Kasumi-1 (cell line): ENCODE results near the gene LPP.
A peak's percentile ranks its signal among the peaks of the same experiment; 100 is the strongest.

Experiments used
- DNase-seq, 2 experiments: peaks; one replicate each; lab custom pipeline; 2025; lab: John Stamatoyannopoulos, UW

The LPP gene

DNA sequence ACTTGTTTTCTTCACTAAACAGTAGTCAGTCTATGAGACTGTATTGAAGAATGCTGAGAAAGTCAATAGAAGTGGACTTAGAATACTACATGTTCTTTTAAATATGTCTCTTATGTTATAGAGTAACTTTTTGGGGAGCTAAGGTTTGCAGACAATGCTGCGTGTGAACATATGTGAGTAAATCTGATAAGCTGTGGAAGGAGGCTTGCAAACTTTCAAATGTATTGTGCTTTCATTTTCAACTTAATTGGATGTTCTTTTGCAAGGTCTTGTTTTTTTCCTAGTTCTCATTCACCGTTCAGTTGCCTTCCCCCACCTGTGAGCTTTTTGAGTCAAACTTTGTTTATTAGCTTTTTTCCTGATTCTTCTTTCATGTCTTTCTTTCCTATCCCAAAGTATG lies 176.2 kb downstream of the LPP start:
- DNase-seq: no peak

DNA sequence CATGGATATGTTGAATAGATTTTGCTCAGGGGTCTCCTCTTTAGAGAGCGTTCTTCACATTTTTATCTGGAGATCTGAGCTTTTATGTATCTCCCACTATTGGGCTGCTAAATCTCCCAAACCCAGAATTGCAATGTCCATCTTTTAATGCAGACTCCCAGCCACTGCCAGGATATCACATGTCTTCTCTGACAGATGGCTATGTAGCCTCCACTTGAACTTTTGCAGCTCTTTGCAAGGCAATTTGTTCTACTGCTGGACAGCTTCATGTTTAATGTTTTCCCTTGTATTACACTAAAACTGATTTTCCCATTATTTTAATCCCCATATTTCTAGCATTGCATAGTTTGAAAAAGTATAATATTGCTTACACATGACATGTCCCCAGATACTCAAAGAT lies 177.2 kb downstream of the LPP start:
- DNase-seq: no peak

DNA sequence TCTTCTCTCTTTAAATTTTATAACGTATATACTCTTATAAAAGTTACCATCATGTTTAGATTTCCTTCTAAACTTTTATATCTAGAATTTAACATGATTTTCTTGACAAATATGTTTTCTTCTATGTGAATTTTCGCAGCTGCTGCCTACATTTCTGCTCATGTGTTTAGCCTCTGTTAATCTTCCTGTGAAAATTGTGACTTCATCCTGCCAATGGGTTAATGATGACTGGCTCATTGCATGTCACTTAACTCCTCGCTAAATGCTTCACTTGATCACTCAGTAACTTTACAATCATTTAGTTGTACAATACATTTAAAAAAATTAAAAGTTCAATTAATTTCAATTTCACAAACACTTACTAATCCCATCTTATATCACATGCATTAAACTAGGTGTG lies 178.1 kb downstream of the LPP start:
- no peak for DNase-seq

DNA sequence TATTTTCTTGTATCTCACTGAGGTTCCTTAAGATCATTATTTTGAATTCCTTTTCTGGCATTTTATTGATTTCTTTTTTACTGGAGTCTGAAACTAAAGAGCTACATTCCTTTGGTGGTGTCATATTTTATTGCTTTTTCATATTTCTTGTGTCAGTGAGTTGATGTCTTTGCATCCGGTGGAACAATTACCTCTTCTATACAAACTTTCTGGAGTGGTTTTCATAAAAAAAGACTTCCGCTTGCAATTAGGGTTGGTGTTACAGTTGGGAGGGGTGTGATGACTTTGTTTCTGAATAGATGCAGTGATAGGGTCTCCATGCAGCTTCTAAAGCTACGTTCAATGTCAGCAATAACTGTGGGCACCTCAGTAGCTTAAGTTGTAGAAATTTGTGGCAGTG lies 181.7 kb downstream of the LPP start:
- DNase-seq: no peak

DNA sequence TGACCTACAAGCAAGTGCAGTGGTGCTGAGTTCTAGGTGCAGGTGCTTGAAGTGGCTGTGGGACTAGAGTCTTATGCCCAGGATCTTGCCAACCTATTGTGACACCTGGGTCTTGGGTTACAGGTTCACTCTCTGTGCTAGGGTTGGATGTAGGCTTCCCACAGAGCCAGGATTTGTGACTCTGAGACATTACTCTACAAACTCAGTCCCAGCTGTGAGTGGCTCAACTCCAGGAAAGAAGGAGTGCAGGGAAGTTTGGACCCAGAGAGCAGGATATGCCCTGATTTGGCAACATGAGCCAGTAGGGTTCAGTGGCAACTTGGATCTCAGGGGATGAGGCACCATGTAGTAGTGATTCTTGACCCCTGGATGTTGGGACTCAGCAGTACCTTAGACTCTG lies 182.2 kb downstream of the LPP start:
- DNase-seq: no peak

DNA sequence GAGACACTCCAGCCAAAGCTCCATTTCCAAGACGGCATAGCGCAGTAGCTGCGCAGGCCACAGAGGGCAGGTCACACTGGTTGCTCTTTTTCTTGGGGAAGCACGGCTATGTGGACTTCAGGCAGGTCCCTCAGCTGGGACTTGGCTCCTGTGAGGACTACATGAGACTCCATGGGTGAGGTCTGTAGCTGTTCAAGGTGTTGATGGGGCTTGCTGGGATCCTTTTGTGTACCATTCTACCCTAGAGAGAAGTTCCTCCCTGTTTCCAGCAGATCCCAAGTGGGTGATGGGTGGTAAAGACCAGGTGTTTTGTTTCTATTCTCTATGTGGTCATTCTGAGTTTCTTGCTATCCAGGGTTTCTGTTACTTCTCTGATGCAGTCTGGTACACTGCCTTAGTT lies 183.3 kb downstream of the LPP start:
- DNase-seq: no peak

DNA sequence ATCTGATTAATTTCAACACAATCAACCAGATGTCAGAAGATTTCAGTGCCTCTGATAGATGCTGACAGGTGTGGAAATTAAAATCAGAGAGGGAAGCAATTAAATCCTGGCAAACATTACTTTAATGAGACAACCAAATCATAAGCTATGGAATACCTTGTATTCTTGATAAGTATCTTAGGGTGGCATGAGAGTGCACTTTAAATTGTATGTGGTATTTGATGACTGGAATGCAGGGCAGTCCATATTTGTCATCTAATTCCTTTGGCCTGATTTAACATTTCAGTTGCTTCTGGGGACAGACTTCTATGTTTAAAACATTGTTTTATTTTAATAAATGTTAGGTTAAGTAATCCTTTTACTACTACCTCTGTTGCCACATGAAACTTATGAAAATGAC lies 184.1 kb downstream of the LPP start:
- no peak for DNase-seq

DNA sequence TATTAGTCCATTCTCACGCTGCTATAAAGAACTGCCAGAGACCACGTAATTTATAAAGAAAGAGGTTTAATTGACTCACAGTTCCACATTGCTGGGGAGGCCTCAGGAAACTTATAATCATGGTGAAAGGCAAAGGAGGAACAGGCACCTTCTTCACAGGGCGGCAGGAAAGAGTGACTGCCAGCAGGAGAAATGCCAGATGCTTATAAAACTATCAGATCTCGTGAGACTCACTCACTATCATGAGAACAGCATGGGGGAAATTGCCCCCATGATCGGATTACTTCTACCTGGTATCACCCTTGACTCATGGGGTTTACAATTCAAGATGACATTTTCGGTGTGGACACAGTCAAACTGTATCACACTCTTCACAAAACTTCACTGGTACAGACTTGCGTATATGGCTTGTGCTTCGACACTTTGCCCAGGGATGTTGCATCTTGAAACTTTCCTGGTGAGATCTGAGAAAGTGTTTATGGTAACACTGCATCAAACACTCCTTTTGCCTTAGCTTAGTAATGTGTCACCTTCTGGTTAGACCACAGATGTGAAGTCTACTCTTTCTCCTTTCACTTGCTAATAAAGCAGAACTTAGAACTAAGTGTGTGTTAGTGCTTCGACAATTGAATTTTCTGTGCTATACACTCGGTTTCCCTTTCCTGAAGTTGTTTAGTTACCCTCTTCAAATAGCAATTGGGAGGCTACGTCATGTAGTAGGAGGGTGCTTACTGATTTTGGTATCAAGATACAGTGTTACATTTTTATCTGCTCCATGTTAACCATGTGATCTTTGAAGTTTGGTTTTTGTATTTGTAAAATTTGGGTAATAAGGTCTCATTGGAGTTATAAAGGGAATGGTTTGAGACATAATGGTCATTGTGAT lies 185.7 kb downstream of the LPP start:
- no peak for DNase-seq

DNA sequence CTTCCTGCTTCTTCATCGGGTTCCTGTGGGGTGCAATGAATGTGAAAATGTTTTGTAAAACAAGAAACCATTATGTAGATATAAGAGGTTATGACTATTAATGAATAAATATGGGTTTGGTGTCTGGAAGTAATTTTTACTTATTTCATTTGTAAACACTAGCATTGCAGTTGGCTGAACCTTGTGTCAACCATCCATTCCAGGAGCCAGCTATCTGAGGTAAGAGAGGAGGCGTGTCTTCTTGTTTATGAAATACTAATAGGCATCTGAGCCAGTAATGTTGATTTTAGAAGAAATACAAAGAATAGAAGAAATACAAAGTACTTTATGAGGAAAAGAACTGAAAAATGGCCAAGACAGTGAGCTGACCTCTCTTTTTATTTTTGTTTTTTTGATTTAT lies 187.5 kb downstream of the LPP start:
- DNase-seq: no peak

DNA sequence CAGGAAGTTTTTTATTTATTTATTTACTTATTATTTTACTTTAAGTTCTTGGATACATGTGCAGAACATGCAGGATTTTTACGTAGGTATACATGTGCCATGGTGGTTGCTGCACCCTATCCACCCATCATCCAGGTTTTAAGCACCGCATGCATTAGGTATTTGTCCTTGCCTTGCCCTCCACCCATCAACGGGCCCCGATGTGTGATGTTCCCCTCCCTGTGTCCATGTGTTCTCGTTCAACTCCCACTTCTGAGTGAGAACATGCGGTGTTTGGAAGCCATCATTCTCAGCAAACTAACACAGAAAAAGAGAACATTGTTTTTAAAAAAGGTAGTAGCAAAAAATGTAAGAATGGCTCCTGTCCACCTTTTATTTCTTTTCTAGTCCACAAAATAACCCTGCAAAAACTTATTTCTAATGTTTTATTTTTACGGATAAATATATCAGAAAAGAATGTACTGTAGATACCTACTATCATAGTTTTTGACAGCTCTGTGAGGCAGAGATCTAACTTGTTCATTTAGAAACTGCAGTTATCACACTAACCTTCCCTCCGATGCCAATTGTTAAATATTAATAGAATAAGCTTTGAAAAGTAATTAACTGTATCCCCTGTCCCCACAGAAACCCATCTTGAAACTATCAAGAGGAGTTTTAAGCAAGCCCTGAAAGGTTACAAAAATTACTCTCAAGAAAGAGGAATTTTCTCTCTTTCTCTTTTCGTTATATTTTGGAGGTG lies 189.2 kb downstream of the LPP start:
- DNase-seq: no peak

DNA sequence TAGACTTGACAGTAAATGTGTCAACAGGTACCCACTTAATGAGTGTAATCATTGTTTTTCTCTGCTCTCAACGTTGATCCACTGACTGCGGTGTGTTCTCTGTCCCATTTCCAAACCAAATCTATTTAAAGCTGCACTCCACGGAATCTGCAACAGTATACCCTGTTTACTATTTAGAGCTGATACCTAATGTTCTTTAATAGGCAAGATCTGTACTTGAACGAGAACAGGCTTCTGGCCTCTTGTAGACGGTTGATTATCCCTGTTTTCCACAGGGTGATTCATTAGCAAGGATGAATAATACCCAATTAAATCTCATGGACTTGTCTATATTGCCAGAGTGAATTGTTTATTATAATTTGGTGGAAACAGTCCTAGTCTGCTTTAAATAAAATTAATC lies 189.9 kb downstream of the LPP start:
- no peak for DNase-seq

DNA sequence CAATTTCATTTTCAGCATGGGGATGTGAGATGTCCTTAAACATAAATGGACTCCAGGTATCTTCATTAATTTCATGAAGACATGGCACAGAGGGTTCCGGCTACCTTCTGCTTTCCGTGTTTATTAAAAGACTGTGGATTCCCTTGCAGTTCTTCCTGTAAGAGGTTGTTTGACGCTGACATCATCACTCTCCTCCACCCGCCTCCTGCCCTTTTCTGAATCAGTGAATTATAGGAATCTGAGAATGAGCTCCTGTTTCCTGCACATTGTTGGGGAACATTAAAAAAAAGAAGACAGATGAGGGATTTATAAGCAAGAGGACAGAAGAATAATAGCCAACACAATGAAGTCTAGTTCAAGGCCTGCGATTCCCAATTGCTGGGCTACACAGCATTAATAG lies 191.3 kb downstream of the LPP start:
- no peak for DNase-seq

DNA sequence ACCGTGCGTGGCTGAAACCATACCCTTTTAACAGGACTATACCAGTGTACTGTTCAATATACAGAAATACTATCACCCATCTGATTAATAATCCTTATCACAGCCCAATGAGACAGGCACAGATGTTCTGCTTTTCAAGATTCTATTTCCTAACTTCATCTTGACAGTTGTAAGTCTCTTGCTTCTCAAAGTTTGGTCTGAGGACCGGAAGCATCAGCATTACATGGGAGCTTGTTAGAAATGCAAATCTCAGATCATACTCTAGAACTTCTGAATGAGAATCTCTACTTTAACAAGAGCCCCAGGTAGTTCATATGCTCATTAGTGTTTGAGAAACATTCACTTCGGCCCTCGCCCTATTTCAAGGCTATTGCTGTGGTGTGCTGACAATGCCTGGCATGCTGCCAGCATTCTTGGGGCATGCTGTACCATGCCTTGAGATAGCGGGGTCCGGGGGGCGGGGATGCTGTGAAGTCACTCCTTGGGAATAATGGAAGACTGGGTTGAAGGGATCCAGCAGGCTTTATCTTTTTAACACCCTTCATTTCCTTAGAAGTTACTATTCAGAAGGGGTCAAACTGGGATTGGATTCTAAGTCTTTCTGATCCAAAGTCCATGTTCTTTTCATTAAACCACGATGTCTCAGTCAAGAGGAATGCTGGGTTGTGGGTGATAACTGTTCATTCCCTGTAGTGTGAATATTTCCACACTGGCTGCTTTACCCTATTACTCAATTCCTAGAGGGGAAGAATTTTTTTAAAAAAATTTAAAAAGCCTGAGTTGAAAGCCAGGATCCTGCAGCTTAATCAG lies 194.7 kb downstream of the LPP start:
- no peak for DNase-seq

DNA sequence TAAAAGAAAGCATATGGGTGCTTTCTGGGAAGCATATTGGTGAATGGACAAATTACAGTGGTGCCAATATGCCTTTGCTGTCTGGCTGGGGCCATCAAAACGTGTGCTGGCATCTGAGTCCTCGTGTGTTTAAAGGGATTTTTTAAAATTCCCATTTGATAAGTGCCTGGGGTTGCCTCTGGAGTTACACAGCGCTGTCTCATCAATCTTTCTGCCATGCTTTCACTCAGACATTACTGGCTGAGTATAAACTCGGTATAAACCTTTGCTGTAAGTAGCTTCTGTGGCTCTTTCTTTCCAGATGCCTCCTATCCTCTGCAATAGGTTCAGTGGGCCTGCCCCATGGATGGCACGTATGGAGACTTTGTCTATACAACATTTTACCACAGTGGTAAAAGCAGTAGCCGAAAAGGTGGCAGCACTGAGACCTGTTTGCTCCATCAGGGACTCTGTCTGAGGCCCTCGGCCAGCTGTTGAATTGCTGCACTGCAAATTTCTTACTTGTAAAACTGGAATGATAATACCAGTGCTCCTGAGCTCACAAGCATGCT lies 195.5 kb downstream of the LPP start:
- no peak for DNase-seq

DNA sequence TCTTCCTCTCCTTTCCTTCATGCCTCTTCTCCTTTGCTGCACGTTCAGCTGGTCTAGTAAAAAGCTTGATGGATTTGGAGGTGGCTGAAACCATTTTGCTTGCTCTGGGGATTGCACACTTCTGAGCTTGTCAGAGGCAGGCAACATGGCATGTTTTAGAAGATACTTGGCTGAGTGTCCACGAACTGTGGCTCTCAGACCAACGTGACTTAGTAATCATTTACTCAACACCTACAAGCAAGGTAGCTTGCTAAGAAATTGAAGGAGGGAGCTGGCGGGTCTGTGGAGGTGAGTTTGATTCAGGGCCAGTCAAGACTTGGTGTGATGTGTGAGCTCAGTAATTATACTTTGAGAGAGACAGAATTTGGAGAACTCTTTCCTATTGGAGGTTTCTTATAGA lies 196.0 kb downstream of the LPP start:
- DNase-seq: no peak

DNA sequence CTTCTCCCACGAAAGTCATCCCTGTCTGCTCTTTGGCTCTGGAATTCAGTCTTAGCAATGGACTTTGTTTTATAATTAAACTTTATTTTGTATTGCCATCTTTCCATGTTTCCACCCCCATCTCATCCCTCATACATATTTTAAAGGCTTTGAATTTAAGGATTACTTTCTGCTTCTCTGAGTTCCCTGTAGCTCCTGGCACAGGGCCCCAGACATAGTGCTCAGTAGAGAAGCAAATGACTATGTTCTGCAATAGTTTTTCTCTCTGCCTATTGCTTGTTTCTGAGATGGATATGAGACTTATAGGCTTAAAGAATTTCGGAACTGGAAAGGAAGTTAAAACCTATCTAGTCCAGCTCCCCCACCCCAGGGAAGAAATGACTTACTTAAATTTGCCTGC lies 197.0 kb downstream of the LPP start:
- DNase-seq: no peak

DNA sequence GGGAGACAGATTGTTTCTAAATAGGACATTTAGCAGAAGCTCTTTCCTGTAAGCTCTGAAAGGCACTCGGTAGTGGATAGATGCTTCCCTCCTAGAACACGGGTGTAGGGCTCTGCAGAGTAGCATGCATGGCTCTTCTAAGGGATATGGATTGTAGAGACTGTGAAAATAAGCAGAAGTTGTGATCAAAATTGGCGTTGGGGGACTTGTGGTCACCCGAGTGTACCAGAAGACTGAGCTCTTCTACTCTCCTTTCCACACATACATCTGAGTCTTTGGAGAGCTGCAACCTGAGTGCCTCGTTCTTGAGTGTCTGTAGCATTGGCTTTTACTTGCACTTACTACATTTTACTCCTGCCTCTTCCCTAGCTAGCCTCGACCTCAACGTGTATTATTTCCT lies 197.7 kb downstream of the LPP start:
- DNase-seq: peak in 1 of 2 experiments; percentile 20

DNA sequence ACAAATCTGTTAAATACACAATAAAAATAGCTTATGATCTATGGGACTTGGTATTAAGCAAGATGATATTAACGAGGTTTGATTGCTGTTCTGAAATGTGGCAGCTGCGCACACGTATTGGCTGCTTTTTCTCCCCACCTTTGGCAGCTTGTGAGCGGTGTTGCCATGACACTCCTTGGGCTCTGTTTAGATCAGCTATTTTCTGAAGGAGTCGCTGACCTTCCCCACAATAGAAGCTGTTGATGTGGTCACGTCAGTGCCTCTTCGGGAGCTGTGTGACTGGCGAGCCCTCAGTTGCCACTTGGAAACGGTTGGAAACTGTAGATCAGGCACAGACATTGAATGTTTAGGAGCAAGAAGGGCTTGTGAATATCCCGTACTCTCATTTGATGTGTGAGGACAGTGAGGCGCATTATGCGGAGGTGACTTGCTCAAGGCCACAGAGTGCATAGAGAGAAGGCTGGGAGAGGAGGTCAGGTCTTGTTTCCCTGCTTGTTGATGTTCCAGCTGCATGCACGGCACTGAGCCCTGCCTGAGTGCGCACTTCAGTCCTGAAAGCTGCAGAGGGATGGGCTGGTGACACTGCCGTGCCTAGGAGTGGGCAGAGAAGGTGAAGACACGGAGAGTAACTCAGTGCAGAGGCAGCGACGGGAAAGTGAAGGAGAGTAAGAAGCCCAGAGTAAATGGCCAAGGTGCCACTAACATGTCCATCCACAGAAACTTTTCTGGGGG lies 198.4 kb downstream of the LPP start:
- no peak for DNase-seq

DNA sequence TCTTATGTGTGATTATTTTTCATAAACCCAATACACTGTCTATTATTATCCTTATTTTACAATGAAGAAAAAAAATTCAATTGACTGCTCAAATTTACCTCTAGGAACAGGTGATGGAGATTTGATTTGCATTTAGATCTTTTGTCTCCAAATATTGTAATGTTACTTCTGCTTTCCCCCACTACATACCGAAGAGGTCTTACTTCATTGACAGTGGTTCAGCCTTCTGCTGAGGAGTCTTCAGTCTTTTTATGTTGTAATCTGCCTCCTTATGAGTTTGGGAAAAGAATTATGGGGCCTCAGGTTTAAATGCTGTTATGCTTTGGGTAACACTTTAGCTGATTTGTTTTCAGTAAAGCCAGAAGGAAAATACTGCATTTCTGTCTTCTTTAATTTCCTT lies 199.5 kb downstream of the LPP start:
- DNase-seq: no peak

DNA sequence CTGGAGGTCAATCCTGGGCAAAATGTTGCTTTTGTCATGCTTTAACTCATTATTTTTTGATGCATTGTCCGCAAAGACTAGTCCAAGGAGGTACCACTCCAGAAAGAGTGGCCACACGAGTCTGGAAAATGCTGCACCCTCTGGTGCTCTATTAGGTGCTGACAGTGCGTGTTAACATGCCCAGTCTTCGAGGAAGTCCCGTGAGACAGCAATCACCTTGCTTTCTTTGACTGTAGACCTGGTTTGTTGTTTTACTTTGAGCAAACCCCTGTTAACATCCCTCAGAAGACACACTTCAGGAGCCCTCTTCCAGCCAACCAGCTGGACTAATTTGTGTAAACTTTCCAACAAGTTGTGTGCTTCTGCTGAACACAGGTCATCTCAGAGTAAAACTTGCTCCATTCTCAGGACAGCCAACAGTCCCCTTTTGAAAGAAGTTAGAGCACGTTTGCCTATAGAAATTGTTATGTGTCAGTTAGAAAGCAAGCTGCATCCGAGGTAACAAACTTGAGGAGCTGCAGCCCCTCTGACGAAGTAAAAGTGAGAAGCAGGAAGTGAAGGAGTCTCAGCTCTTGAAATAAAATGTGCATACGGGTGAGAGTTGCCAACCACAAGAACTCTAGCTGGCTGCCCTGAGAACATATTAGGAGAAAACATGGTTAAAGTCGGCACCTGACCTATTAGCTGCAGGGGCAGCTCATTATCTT lies 205.0 kb downstream of the LPP start:
- DNase-seq: peak; percentile 59 to 69

DNA sequence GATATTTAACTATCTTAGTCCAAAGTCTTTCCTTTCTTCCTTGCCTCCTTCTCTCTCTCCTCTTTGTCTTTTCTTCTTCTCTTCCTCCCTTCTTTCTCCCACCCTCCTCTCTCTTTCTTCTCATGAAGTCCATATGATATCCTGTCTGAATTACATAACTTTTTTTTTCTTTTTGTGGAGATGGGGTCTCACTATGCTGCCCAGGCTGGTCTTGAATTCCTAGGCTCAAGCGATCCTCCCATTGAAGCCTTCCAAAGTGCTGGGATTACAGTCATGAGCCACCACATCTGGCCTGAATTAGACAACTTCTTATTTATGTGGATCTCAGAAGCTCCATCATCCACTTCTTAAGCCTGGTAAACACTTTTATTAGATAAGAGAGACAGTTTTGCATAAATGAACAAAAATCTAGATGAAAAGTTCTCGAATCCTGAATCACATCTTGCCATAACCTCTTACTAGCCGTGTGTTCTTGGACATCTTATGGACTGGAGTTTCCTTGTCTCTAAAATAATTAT lies 206.5 kb downstream of the LPP start:
- no peak for DNase-seq
